HG03135 (cell line): ENCODE measurements around the gene PP2D1.
A peak's percentile ranks its signal among the peaks of the same experiment; 100 is the strongest.
"Not testable (repeated sequence)": the region's sequence is repeated elsewhere in the genome, so short reads cannot be mapped to it uniquely, and the experiment has no call there.

Source experiments
- ATAC-seq: cut with Tn5 transposase; IDR thresholded peaks from one replicate; pipeline ENCODE4 v1.9.1; 2021; ENCODE audit warnings: mild to moderate bottlenecking, moderate library complexity; ENCODE audit not compliant: unreplicated experiment

The PP2D1 gene

GRCh38 chr3:20040548-20041196, 28.6 kb upstream of the PP2D1 start:
- ATAC-seq = peak; percentile 35

- peak; percentile 54 for ATAC-seq
These were observed 27.9 kb upstream of the PP2D1 start, which contains the start of gene KAT2B for GRCh38 chr3:20039765-20040547. Gene KAT2B (plus strand): TSS chr3:20040446. CDS start chr3:20040478, 32 bp downstream.

- no peak for ATAC-seq
These were observed 27.4 kb upstream of the PP2D1 start for GRCh38 chr3:20039466-20039764.

DNA sequence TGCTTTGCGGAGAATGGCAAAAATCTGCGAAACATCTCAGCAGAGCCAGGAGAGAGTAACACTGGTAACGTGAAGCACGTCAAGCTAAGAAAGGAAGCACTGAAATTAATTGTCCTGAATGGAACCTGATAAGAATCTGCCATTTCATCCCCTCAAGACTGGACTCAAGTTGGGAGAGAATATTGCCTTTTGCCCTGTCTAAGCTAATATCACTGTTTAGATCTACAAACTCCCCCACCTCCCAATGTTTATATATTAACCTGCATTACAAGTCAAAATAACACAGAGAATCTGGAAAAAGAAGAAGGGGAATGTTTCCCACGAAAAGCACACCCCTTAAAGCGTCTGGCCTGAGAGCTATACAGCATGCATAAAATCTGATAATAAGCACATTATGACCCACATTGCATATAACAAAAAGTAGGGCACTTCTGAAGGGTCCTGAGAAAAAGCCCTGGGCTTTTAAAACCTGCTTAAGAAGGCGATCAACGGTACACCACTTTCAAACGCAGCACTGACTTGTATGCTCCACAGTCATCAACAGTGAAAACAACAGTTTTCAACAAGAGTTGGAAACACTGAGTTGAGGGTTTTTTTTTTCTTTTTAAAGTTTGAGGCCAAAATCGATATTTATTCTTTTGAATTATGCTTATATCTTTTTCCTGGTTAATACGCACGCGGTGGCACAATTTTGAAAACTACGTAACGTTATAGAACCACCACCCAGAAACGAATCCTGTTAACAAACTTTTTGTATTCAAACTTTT, 26.8 kb upstream of the PP2D1 start:
- ATAC-seq = no peak

GRCh38 chr3:20037255-20037996, 25.4 kb upstream of the PP2D1 start:
- no peak for ATAC-seq

DNA sequence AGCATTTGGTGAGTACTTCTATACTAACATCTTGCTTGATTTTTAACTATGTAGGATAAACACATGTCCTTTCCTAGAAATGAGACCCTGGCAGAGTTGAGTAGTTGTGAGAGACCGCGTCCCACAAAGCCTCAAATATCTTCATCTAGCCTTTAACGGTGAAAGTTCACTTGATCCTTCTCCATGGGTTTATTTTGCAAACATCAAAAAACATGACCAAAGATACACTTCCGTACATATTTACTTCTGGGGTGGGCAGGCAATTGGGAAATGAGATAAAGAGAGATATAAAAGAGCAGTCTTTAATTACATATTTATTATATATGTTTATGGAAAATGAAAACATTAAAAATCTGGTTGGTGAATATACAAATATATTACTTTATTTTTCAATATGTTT, 23.0 kb upstream of the PP2D1 start:
- no peak for ATAC-seq

- ATAC-seq = not testable (repeated sequence)
These were observed 19.9 kb upstream of the PP2D1 start for GRCh38 chr3:20031939-20032338.

DNA sequence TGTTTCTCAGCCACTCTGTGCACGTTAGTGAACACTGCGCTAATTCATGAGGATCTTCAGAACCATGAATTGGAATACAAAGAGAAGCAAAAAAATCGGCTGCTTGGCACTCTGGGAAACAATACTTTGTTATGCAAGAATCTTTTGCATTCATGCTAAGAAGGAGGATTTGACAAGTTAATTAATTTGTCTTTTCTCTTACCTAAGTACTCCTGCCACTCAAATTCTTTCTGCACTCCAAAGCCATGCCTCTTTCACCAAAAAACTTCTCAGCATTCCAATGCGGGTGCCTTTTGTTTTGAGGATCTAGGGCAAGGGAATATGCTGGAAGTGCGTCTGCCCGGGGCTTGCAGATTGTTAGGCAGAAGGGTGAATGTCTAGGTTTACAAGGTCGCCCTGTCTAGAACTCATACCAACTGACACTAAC, 16.9 kb upstream of the PP2D1 start:
- no peak for ATAC-seq

- no peak for ATAC-seq
These were observed 15.1 kb upstream of the PP2D1 start for GRCh38 chr3:20027136-20027535.

DNA sequence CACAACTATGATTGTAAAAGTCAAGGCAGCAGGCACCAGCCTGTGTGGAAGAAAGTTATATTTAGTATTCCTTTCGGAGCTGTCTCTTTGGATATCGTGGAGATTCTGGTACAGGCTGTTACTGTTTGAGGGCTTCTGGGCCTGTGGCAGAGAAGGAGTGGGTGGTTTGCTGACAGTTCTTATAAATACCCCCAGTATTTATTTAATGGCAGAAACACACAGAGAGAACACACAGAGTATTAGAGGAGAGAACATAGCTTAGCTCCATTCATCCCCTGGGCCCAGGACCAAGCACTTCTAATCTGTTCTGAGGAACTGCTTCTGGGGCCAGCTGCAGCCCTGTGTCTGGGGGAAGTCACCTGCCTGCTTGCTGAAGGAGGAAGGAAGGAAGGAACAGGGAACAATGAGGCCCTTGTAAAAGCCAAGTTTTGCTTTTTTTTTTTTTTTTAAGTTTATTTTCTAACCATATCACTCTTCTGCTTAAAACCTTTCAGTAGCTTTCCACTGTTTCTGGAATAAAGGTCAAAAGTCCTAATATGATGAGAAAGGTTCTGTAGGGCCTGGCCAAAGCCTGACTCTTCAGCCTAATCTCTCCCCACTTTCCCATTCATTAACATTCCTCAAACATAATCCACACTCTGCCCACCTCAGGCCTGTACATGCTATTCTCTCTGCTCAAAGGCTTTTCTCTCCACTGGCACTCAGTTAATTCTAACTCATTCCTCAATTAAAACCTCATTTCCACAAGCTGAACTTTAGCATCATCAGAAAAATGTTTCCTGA, 11.8 kb upstream of the PP2D1 start:
- no peak for ATAC-seq

GRCh38 chr3:20022954-20023622, 11.0 kb upstream of the PP2D1 start:
- no peak for ATAC-seq

DNA sequence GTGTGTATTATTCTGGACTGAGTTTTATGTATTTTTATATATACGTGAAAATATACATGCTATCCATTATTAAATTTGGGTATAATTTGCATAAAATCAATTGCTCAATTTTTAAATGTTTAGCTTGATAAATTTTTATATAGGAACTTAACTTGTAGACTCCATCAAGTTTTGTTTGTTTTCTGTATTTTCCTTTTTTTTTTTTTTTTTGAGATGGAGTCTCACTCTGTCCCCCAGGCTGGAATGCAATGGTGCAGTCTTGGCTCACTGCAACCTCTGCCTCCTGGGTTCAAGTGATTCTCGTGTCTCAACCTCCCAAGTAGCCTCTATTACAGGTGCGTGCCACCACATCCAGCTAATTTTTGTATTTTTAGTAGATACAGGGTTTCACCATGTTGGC, 4.0 kb upstream of the PP2D1 start:
- ATAC-seq = not testable (repeated sequence)

DNA sequence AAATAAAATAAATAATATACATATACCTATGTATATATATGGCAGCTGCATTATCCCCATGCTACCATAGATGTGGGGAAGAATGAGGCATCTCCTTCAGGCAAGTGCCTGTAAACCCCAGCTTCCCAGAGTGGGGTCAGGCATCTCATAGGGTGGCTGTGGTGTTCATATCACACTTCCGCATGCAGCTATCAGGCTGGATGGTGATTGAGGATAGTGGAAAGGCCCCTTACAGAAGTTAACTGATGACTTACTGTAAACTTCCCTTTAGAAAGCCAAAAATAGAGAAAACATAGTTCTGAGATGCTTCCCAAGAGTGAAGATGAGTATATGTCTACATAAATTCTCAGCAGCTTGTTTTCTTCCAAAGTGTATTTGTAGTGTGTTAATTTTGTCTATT, 3.5 kb upstream of the PP2D1 start:
- ATAC-seq = no peak

- no peak for ATAC-seq
These were observed 1.3 kb upstream of the PP2D1 start for GRCh38 chr3:20013396-20013795.

- no peak for ATAC-seq
These were observed 3.4 kb downstream of the PP2D1 start for GRCh38 chr3:20008646-20009045.

GRCh38 chr3:20007960-20008359, 4.1 kb downstream of the PP2D1 start:
- no peak for ATAC-seq

DNA sequence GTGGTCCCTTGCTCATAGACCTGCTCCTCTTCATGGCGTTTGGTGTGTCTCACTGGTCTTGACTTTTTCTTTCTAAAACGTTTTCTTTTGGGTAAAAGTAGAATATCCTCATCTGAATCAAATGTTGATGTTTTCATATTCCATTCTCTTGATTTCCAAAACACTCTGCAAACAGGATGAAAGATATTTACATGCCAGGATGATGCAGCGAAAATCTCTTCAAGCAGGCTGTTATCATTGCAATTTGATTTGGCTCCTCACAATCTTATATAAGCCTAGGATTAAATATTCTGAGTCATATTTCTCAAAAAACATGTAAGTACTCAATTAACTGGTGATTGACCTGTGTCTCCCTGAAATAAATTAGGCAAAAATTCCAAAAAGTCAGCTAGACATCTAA, 10.1 kb downstream of the PP2D1 start:
- ATAC-seq = no peak

DNA sequence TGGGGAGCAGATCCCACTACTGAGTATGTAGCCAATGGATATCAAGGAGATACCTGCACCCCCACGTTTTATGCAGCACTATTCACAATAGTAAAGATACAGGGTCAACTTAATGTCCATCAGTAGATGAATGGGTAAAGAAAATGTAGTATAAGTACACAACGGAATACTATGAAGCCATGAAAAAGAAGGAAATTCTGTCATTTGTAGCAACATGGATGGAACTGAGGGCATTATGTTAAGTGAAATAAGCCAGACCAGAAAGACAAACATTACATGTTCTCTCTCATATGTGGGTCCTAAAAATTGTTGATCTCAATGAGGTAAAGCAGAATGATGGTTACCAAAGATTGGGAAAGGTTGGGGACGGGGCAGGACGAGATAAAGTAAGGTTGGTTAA, 14.6 kb downstream of the PP2D1 start:
- no peak for ATAC-seq

GRCh38 chr3:19994796-19995195, 17.3 kb downstream of the PP2D1 start:
- ATAC-seq = no peak

DNA sequence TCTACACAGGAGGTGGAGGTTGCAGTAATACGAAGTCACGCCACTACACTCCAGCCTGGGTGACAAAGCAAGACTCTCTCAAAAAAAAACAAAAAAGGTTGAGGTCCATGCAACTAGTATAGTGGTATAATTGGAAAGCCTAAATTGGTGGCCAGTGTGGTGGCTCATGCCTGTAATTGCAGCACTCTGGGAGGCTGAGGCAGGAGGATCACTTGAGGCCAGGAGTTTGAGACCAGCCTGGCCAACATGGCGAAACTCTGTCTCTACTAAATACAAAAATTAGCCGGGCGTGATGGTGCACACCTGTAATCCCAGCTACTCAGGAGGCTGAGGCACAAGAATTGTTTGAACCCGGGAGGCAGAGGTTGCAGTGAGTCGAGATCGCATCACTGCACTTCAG, 23.2 kb downstream of the PP2D1 start:
- ATAC-seq = not testable (repeated sequence)
